NCI-H128 (cell line): Measurements from ENCODE around the gene SLC43A1.

ENCODE experiments used
- DNase-seq: peaks from one replicate; lab custom pipeline; 2025; ENCODE audit not compliant: unreplicated experiment; lab: John Stamatoyannopoulos, UW

Gene SLC43A1

DNA sequence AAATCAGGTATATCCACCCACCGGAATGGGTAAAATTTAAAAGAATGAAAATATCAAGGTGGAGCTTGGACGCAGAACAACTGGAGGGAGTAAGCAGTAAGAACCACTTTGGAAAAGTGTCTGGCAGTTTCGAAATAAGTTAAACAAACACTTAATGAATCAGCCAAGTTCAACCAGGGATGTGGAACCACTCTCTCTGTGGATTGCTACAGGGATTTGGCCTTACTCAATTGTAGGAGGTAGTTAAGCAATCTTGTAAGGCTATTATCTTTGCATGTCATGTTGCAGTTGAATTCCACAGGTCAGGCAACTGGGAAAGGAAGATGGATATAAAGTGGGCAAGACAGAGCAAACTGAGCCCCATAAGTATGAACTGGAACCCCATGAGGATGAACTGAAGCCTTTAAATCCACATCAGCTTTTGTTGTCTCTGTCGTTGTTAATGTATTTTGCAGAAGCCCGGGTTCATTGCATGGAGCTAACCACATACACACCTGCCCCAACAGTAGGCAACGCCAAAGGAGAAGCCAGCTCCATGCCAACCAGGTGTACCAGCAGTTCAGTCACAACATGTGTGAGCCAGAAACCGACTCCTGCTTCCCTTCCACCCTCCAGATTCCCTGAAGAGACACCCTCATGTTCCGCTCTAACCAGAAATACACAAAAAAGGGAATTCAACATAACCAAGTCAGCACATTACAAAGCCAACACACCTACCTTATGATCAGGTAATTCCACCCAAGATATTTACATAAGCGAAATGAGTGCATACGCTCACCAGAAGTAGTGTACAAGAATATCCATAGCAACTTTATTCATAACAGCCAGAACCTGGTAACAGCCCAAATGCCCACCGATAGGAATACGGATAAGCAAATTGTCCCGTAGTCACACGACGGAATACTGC is 80.6 kb downstream of the SLC43A1 start:
- no peak for DNase-seq
